ENCODE results near the gene RTKN.

The RTKN gene

GRCh38 chr2:74414441-74414840, 27.3 kb downstream of the RTKN start:
- H3K79me2 ChIP-seq (ENCODE audit: insufficient read depth, low read depth), result no peaks in the 10 kb centered on the region
- H2AFZ ChIP-seq (ENCODE audit: low read depth), result no peak overlapping the region
- H3K4me1 ChIP-seq (ENCODE audit: low read depth, poor library complexity, severe bottlenecking), result no peaks in the 10 kb centered on the region
- H3K27me3 ChIP-seq (ENCODE audit: insufficient read depth, low read depth), result no peaks in the 10 kb centered on the region
- no peaks in the 10 kb centered on the region for H4K20me1 ChIP-seq (ENCODE audit: insufficient read depth)
- no peak overlapping the region for H3K27ac ChIP-seq
- H3K9ac ChIP-seq, result no peak overlapping the region
- H3K4me2 ChIP-seq, result no peak overlapping the region
- no peaks in the 10 kb centered on the region for H3K36me3 ChIP-seq (ENCODE audit: insufficient read depth)
- H3K4me3 ChIP-seq (IDR thresholded peaks at IDR 0.05; ENCODE audit: insufficient read depth, low read depth, low read length), result no peak overlapping the region
- TF ChIP-seq CTCF (conservative IDR thresholded peaks at IDR 0.05; ENCODE audit: low read depth, low read length), result no peak

- H4K20me1 ChIP-seq (ENCODE audit: insufficient read depth), result no peaks in the 10 kb centered on the region
- H3K27me3 ChIP-seq (ENCODE audit: insufficient read depth, low read depth), result no peaks in the 10 kb centered on the region
- H3K9ac ChIP-seq, result no peak overlapping the region
- no peak overlapping the region for H2AFZ ChIP-seq (ENCODE audit: low read depth)
- H3K27ac ChIP-seq, result no peak overlapping the region
- no peaks in the 10 kb centered on the region for H3K4me1 ChIP-seq (ENCODE audit: low read depth, poor library complexity, severe bottlenecking)
- no peak for TF ChIP-seq CTCF (conservative IDR thresholded peaks at IDR 0.05; ENCODE audit: low read depth, low read length)
- no peak overlapping the region for H3K4me3 ChIP-seq (IDR thresholded peaks at IDR 0.05; ENCODE audit: insufficient read depth, low read depth, low read length)
- no peak overlapping the region for H3K4me2 ChIP-seq
- H3K36me3 ChIP-seq (ENCODE audit: insufficient read depth), result no peaks in the 10 kb centered on the region
- H3K79me2 ChIP-seq (ENCODE audit: insufficient read depth, low read depth), result no peaks in the 10 kb centered on the region
Observed at GRCh38 chr2:74413001-74413698, 28.6 kb downstream of the RTKN start.

GRCh38 chr2:74407682-74408081, 34.1 kb downstream of the RTKN start:
- H2AFZ ChIP-seq (ENCODE audit: low read depth), result no peak overlapping the region
- TF ChIP-seq CTCF (conservative IDR thresholded peaks at IDR 0.05; ENCODE audit: low read depth, low read length), result no peak
- no peak overlapping the region for H3K4me3 ChIP-seq (IDR thresholded peaks at IDR 0.05; ENCODE audit: insufficient read depth, low read depth, low read length)

GRCh38 chr2:74406035-74406434, 35.7 kb downstream of the RTKN start:
- TF ChIP-seq CTCF (conservative IDR thresholded peaks at IDR 0.05; ENCODE audit: low read depth, low read length), result no peak
- Histone ChIP-seq H4K20me1 (ENCODE audit: insufficient read depth) (no peaks in the 10 kb centered on the region), H2AFZ (ENCODE audit: low read depth) (no peak overlapping the region), H3K27ac (no peak overlapping the region), H3K9ac (no peak overlapping the region), H3K79me2 (ENCODE audit: insufficient read depth, low read depth) (no peaks in the 10 kb centered on the region), H3K4me3 (IDR thresholded peaks at IDR 0.05; ENCODE audit: insufficient read depth, low read depth, low read length) (no peak overlapping the region), H3K36me3 (ENCODE audit: insufficient read depth) (no peaks in the 10 kb centered on the region), H3K4me1 (ENCODE audit: low read depth, poor library complexity, severe bottlenecking) (peaks cover 11% of the 10 kb centered on the region), H3K4me2 (no peak overlapping the region), H3K27me3 (ENCODE audit: insufficient read depth, low read depth) (no peaks in the 10 kb centered on the region)

More at GRCh38 chr2:74407682-74408081, 34.1 kb downstream of the RTKN start:
- no peaks in the 10 kb centered on the region for H3K27me3 ChIP-seq (ENCODE audit: insufficient read depth, low read depth)
- no peaks in the 10 kb centered on the region for H4K20me1 ChIP-seq (ENCODE audit: insufficient read depth)
- no peak overlapping the region for H3K27ac ChIP-seq
- no peak overlapping the region for H3K4me2 ChIP-seq
- no peak overlapping the region for H3K9ac ChIP-seq
- no peaks in the 10 kb centered on the region for H3K79me2 ChIP-seq (ENCODE audit: insufficient read depth, low read depth)
- peaks cover 11% of the 10 kb centered on the region for H3K4me1 ChIP-seq (ENCODE audit: low read depth, poor library complexity, severe bottlenecking)
- no peaks in the 10 kb centered on the region for H3K36me3 ChIP-seq (ENCODE audit: insufficient read depth)

Measured in KMS-11 (cell line).